Stimulated activated memory B cell treated with anti-CD40 and anti-IgM and Interleukin-4, amounts not matched to agents 10 μg/mL and 1 μg/mL and 100 μg/mL, for 72 hours (primary cell): ENCODE measurements around the gene FEM1A.
"Not testable (repeated sequence)": the region's sequence is repeated elsewhere in the genome, so short reads cannot be mapped to it uniquely, and the experiment has no call there.

Experiments
- ATAC-seq: fragments of 150-1000 bp; cut with Tn5 transposase; 2 replicates; pipeline ENCODE4 v1.10.0; 2021
- H3K27ac Mint-ChIP-seq: one replicate; pipeline ENCODE4 v1.8.0; 2022; ENCODE audit warnings: mild to moderate bottlenecking, mixed read lengths
- H3K27me3 Mint-ChIP-seq: one replicate; pipeline ENCODE4 v1.8.0; 2022; ENCODE audit warnings: mixed read lengths
- H3K36me3 Mint-ChIP-seq: one replicate; pipeline ENCODE4 v1.8.0; 2022; ENCODE audit warnings: mixed read lengths
- H3K4me1 Mint-ChIP-seq: one replicate; pipeline ENCODE4 v1.8.0; 2022; ENCODE audit warnings: mixed read lengths
- H3K4me3 Mint-ChIP-seq: one replicate; pipeline ENCODE4 v1.8.0; 2022; ENCODE audit warnings: mild to moderate bottlenecking, moderate library complexity, mixed read lengths
- H3K9me3 Mint-ChIP-seq: one replicate; pipeline ENCODE4 v1.8.0; 2022; ENCODE audit warnings: mixed read lengths

Gene FEM1A

GRCh38 chr19:4763021-4763420 is 28.5 kb upstream of the FEM1A start:
- Mint-ChIP-seq H3K27me3 (peaks cover 74% of the 10 kb centered on the region), H3K4me1 (no peaks in the 10 kb centered on the region), H3K9me3 (no peaks in the 10 kb centered on the region), H3K27ac (no peak overlapping the region), H3K36me3 (no peaks in the 10 kb centered on the region), H3K4me3 (no peak overlapping the region)
- ATAC-seq, result no peak

DNA sequence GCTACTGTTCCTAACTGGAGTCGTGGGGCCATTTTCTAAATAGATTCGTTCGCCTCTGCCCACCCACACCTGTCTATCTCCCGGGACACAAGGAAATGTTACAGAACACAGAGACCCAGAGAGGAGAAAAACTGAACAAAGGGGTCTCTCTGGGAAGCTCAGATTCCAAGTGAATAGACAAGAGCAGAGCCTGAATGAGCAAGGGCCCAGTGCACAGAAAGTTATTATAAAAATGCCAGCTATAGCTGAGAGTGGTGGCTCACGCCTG is 27.2 kb upstream of the FEM1A start:
- no peak for ATAC-seq
- Mint-ChIP-seq H3K36me3 (no peaks in the 10 kb centered on the region), H3K27me3 (peaks cover 65% of the 10 kb centered on the region), H3K4me1 (no peaks in the 10 kb centered on the region), H3K4me3 (no peak overlapping the region), H3K9me3 (no peaks in the 10 kb centered on the region), H3K27ac (no peak overlapping the region)

- no peak overlapping the region for H3K4me3 Mint-ChIP-seq
- no peaks in the 10 kb centered on the region for H3K36me3 Mint-ChIP-seq
- no peak for ATAC-seq
- no peaks in the 10 kb centered on the region for H3K9me3 Mint-ChIP-seq
- peaks cover 58% of the 10 kb centered on the region for H3K27me3 Mint-ChIP-seq
- no peak overlapping the region for H3K27ac Mint-ChIP-seq
- no peaks in the 10 kb centered on the region for H3K4me1 Mint-ChIP-seq
Measured at GRCh38 chr19:4768934-4769777, 22.4 kb upstream of the FEM1A start.

GRCh38 chr19:4772566-4772965 is 19.0 kb upstream of the FEM1A start:
- no peaks in the 10 kb centered on the region for H3K4me1 Mint-ChIP-seq
- no peak for ATAC-seq
- H3K27me3 Mint-ChIP-seq, result peaks cover 61% of the 10 kb centered on the region
- H3K9me3 Mint-ChIP-seq, result no peaks in the 10 kb centered on the region
- no peak overlapping the region for H3K4me3 Mint-ChIP-seq
- no peaks in the 10 kb centered on the region for H3K36me3 Mint-ChIP-seq
- H3K27ac Mint-ChIP-seq, result no peak overlapping the region

- Mint-ChIP-seq H3K27me3 (peaks cover 60% of the 10 kb centered on the region), H3K4me1 (no peaks in the 10 kb centered on the region), H3K4me3 (no peak overlapping the region), H3K27ac (no peak overlapping the region), H3K36me3 (no peaks in the 10 kb centered on the region), H3K9me3 (peaks cover 2% of the 10 kb centered on the region)
- no peak for ATAC-seq
Measured at GRCh38 chr19:4773047-4773640, 18.4 kb upstream of the FEM1A start.

- Mint-ChIP-seq H3K27me3 (peaks cover 63% of the 10 kb centered on the region), H3K27ac (no peak overlapping the region), H3K4me1 (no peaks in the 10 kb centered on the region), H3K36me3 (no peaks in the 10 kb centered on the region), H3K9me3 (peaks cover 4% of the 10 kb centered on the region), H3K4me3 (no peak overlapping the region)
- no peak for ATAC-seq
Measured at GRCh38 chr19:4774136-4774535, 17.4 kb upstream of the FEM1A start.

- Mint-ChIP-seq H3K4me1 (no peaks in the 10 kb centered on the region), H3K27me3 (peaks cover 63% of the 10 kb centered on the region), H3K4me3 (no peak overlapping the region), H3K9me3 (peaks cover 4% of the 10 kb centered on the region), H3K27ac (no peak overlapping the region), H3K36me3 (no peaks in the 10 kb centered on the region)
- no peak for ATAC-seq
Measured at GRCh38 chr19:4775627-4776152, 15.8 kb upstream of the FEM1A start.

- peaks cover 4% of the 10 kb centered on the region for H3K9me3 Mint-ChIP-seq
- H3K27ac Mint-ChIP-seq, result no peak overlapping the region
- no peak for ATAC-seq
- H3K4me1 Mint-ChIP-seq, result no peaks in the 10 kb centered on the region
- peaks cover 63% of the 10 kb centered on the region for H3K27me3 Mint-ChIP-seq
- no peaks in the 10 kb centered on the region for H3K36me3 Mint-ChIP-seq
- H3K4me3 Mint-ChIP-seq, result no peak overlapping the region
Measured at GRCh38 chr19:4776436-4777211, 14.9 kb upstream of the FEM1A start.

DNA sequence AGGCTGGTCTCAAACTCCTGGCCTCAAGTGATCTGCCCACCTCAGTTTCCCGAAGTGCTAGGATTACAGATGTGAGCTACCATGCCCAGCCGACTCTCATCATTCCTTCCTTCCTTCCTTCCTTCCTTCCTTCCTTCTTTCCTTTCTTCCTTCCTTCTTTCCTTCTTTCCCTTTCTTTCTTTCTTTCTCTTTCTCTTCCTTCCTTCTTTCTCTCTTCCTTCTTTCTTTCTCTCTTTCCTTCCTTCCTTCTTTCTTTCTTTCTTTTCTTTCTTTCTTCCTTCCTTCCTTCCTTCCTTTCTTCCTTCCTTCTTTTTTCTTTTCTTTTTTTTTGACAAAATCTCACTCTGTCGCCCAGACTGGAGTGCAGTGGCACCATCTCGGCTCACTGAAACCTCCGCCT is 13.4 kb upstream of the FEM1A start:
- H3K27ac Mint-ChIP-seq, ATAC-seq, H3K4me3 Mint-ChIP-seq, H3K4me1 Mint-ChIP-seq, H3K36me3 Mint-ChIP-seq, H3K9me3 Mint-ChIP-seq: not testable (repeated sequence)
- H3K27me3 Mint-ChIP-seq, result peaks cover 54% of the 10 kb centered on the region

DNA sequence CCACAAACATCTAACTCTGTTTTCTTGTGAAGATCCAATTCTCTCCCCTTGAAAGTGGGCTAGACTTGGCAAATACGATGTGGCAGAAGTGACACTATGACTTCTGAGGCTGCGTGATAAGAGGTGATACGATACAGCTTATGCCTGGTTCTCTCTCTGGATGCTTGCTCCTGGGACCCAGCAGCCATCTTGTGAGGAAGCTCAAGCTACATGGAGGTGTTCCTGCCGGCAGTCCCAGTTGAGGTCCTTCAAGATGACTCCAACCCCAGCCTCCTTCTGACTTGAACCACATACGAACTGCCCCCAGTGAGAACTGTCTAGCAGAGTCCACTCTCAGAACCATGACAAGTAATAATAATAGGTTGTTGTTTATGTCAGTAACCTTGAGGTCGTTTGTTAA is 10.7 kb upstream of the FEM1A start:
- Mint-ChIP-seq H3K4me1 (no peaks in the 10 kb centered on the region), H3K4me3 (no peak overlapping the region), H3K27me3 (peaks cover 40% of the 10 kb centered on the region), H3K36me3 (no peaks in the 10 kb centered on the region), H3K27ac (no peak overlapping the region), H3K9me3 (peaks cover 4% of the 10 kb centered on the region)
- no peak for ATAC-seq

GRCh38 chr19:4781801-4782200 is 9.7 kb upstream of the FEM1A start:
- ATAC-seq, result no peak
- Mint-ChIP-seq H3K4me3 (no peak overlapping the region), H3K9me3 (peaks cover 4% of the 10 kb centered on the region), H3K4me1 (no peaks in the 10 kb centered on the region), H3K27me3 (peaks cover 35% of the 10 kb centered on the region), H3K27ac (no peak overlapping the region), H3K36me3 (no peaks in the 10 kb centered on the region)

GRCh38 chr19:4786412-4787016 is 5.0 kb upstream of the FEM1A start:
- not testable (repeated sequence) for ATAC-seq

GRCh38 chr19:4792019-4792865 is 708 bp downstream of the FEM1A start:
- ATAC-seq, H3K27me3 Mint-ChIP-seq, H3K9me3 Mint-ChIP-seq: not testable (repeated sequence)
- Mint-ChIP-seq H3K27ac (peak overlapping the region; percentile 85), H3K4me3 (peak overlapping the region; percentile 72), H3K36me3 (peaks cover 19% of the 10 kb centered on the region), H3K4me1 (peaks cover 45% of the 10 kb centered on the region)

More at GRCh38 chr19:4786412-4787016, 5.0 kb upstream of the FEM1A start:
- not testable (repeated sequence) for H3K9me3 Mint-ChIP-seq, H3K4me3 Mint-ChIP-seq, H3K27ac Mint-ChIP-seq, H3K36me3 Mint-ChIP-seq, H3K4me1 Mint-ChIP-seq
- H3K27me3 Mint-ChIP-seq, result peaks cover 23% of the 10 kb centered on the region

DNA sequence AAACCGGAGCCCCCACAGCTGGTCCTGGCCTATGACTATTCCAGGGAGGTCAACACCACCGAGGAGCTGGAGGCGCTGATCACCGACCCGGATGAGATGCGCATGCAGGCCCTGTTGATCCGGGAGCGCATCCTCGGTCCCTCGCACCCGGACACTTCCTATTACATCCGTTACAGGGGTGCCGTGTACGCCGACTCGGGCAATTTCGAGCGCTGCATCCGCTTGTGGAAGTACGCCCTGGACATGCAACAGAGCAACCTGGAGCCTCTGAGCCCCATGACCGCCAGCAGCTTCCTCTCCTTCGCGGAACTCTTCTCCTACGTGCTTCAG is 1.3 kb downstream of the FEM1A start:
- ATAC-seq, H3K27me3 Mint-ChIP-seq, H3K9me3 Mint-ChIP-seq: not testable (repeated sequence)
- H3K27ac Mint-ChIP-seq, result peak overlapping the region; percentile 85
- H3K36me3 Mint-ChIP-seq, result peaks cover 21% of the 10 kb centered on the region
- peak overlapping the region; percentile 72 for H3K4me3 Mint-ChIP-seq
- peaks cover 45% of the 10 kb centered on the region for H3K4me1 Mint-ChIP-seq

- H3K36me3 Mint-ChIP-seq, result peaks cover 26% of the 10 kb centered on the region
- H3K4me3 Mint-ChIP-seq, result peak overlapping the region; percentile 72
- H3K9me3 Mint-ChIP-seq, ATAC-seq, H3K27me3 Mint-ChIP-seq: not testable (repeated sequence)
- peak overlapping the region; percentile 85 for H3K27ac Mint-ChIP-seq
- peaks cover 45% of the 10 kb centered on the region for H3K4me1 Mint-ChIP-seq
Measured at GRCh38 chr19:4793278-4793677, 1.7 kb downstream of the FEM1A start.
